Stimulated activated CD4-positive, alpha-beta T cell treated with anti-CD3 and anti-CD28 coated beads, Interleukin-2, amount 100 ng/mL, for 24 hours (primary cell): ENCODE results near the gene RFX5.
"Not testable (repeated sequence)": the region's sequence is repeated elsewhere in the genome, so short reads cannot be mapped to it uniquely, and the experiment has no call there.

Experiments
- DNase-seq, 2 donors: peaks; one replicate each; pipeline ENCODE4 v3.0.0-alpha.2; 2020

The RFX5 gene

GRCh38 chr1:151361883-151362282 is 14.8 kb upstream of the RFX5 start:
- no peak for DNase-seq

- no peak for DNase-seq
These were observed 9.6 kb upstream of the RFX5 start for GRCh38 chr1:151356696-151357095.

GRCh38 chr1:151352021-151352718 is 5.1 kb upstream of the RFX5 start:
- DNase-seq = no peak

GRCh38 chr1:151350323-151350722 is 3.3 kb upstream of the RFX5 start:
- not testable (repeated sequence) for DNase-seq

GRCh38 chr1:151347523-151348246 is 633 bp upstream of the RFX5 start:
- no peak for DNase-seq

- no peak for DNase-seq
These were observed 827 bp downstream of the RFX5 start for GRCh38 chr1:151346082-151346768.

- no peak for DNase-seq
These were observed 2.8 kb downstream of the RFX5 start for GRCh38 chr1:151344291-151344690.

- no peak for DNase-seq
These were observed 3.5 kb downstream of the RFX5 start for GRCh38 chr1:151343587-151343986.

- DNase-seq = no peak
These were observed 4.5 kb downstream of the RFX5 start for GRCh38 chr1:151342569-151342968.

GRCh38 chr1:151342021-151342420 is 5.0 kb downstream of the RFX5 start:
- no peak for DNase-seq

- DNase-seq = peak; percentile 24 to 54
These were observed 5.9 kb downstream of the RFX5 start for GRCh38 chr1:151340870-151341754.

GRCh38 chr1:151336556-151336955 is 10.5 kb downstream of the RFX5 start:
- DNase-seq = no peak

GRCh38 chr1:151334822-151335221 is 12.2 kb downstream of the RFX5 start:
- no peak for DNase-seq

- no peak for DNase-seq
These were observed 19.0 kb downstream of the RFX5 start for GRCh38 chr1:151327903-151328674.

- DNase-seq = peak; percentile 86 to 90
These were observed 19.7 kb downstream of the RFX5 start, which contains the start of gene PI4KB for GRCh38 chr1:151327223-151327902. Gene PI4KB (minus strand): TSS chr1:151327416. CDS start chr1:151316481, 10,935 bp downstream.

- DNase-seq = peak; percentile 65 to 71
These were observed 20.3 kb downstream of the RFX5 start for GRCh38 chr1:151326619-151327222.

GRCh38 chr1:151325646-151326429 is 21.2 kb downstream of the RFX5 start:
- no peak for DNase-seq

- DNase-seq = no peak
These were observed 21.8 kb downstream of the RFX5 start for GRCh38 chr1:151325231-151325630.

- no peak for DNase-seq
These were observed 22.6 kb downstream of the RFX5 start for GRCh38 chr1:151324390-151324930.

- no peak for DNase-seq
These were observed 28.1 kb downstream of the RFX5 start for GRCh38 chr1:151318975-151319374.
